ENCODE data around the gene OPALIN.

The OPALIN gene

GRCh38 chr10:96358851-96359540, at the start of gene OPALIN:
TSS of gene OPALIN (minus strand) at chr10:96359002. CDS start at chr10:96358896, 106 bp downstream.
- no peak for DNase-seq (ENCODE audit: low read depth in 2 of 2, low spot score in 1 of 2)

- no peak for DNase-seq (ENCODE audit: low read depth in 2 of 2, low spot score in 1 of 2)
These were observed 49.4 kb upstream of the OPALIN start for GRCh38 chr10:96408201-96408600.

GRCh38 chr10:96407560-96408069, 48.8 kb upstream of the OPALIN start:
- DNase-seq (ENCODE audit: low read depth in 2 of 2, low spot score in 1 of 2), result no peak

DNA sequence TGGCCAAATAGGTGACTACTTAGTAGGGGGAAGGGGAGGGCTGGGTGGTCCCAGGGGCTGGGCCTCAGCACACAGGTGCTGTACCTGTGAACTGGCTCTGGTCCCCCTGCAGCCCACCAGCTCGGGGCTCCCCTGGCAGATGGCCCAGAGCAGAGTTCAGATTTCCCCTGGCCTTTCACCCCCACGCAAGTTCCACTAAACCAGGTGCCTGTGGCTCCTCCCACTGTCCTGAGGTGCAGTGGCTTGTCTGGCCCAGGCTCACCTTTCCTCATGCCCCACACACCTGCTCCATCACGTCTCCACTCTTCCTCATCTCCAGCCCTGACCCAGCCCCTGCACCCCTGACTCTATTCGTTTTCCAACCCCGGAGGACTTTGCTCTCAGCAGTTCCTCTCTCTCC, 47.3 kb upstream of the OPALIN start:
- no peak for DNase-seq (ENCODE audit: low read depth in 2 of 2, low spot score in 1 of 2)

DNA sequence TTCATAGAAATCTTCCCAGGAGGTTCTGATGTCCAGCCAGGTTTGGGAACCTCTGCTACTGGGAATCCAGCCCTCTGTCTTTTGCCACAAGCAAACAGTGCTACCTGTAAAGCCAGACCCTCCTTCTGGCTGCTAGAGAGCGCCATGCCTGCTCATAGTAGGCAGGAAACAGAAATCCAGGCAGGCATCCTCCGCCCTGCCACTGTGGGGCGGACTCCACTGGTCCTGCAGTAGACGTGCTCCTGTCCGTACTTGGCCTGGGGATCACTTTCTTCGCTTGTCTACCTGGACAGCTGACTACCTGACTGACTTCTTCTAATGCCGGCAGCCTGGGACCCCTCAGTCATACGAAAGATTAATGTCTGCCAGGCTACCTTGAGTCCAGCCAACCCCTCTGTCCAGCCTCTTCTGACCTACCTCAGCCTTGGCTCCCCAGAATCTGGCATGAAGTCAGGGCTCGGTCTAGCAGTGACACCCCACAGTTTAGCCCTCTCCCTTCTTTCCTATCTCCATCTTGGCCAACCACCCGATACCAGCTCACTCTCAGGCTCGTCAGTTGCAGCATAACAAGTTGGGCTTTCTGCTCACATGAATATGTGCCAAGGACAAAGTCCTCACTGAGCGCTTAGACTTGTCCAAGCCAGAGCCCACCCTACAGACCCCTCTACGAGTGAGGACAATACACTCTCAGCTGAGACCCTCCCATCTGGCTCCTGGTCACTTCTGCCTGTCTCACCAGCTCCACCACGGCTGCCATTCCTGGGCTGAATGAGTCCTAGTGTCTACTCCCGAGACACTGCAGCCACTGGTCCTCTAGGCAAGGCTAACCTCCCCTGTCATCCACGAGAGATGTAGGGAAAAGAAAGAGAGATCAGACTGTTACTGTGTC, 43.9 kb upstream of the OPALIN start:
- DNase-seq (ENCODE audit: low read depth in 2 of 2, low spot score in 1 of 2), result no peak

- no peak for DNase-seq (ENCODE audit: low read depth in 2 of 2, low spot score in 1 of 2)
These were observed 42.2 kb upstream of the OPALIN start for GRCh38 chr10:96401036-96401435.

- DNase-seq (ENCODE audit: low read depth in 2 of 2, low spot score in 1 of 2), result no peak
These were observed 41.7 kb upstream of the OPALIN start for GRCh38 chr10:96400465-96400864.

GRCh38 chr10:96397902-96398301, 39.1 kb upstream of the OPALIN start:
- DNase-seq (ENCODE audit: low read depth in 2 of 2, low spot score in 1 of 2), result no peak

- peak; percentile 7 to 17 for DNase-seq (ENCODE audit: low read depth in 2 of 2, low spot score in 1 of 2)
These were observed 37.4 kb upstream of the OPALIN start for GRCh38 chr10:96395931-96396877.

GRCh38 chr10:96390460-96390864, 31.7 kb upstream of the OPALIN start:
- no peak for DNase-seq (ENCODE audit: low read depth in 2 of 2, low spot score in 1 of 2)

GRCh38 chr10:96389785-96390184, 31.0 kb upstream of the OPALIN start:
- DNase-seq (ENCODE audit: low read depth in 2 of 2, low spot score in 1 of 2), result no peak

- no peak for DNase-seq (ENCODE audit: low read depth in 2 of 2, low spot score in 1 of 2)
These were observed 28.8 kb upstream of the OPALIN start for GRCh38 chr10:96387601-96388000.

DNA sequence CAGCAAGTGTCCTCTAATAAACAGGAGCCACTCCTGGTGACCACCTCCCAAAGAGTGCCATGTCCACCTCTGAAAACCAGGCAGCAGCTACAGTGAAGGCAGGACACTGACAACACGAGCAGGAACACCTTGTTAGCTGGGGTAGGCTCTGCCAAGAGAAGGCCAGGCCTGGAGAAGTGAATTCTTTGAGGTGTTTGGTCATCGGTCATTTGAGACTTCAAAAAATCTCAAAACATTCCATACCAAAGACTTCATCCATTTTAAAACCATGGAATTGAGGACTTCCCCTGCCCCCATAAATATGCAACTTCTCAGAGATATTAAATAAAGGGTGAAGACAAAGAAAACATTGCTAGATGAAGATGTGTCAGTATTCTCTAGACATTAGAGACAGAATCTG, 28.4 kb upstream of the OPALIN start:
- DNase-seq (ENCODE audit: low read depth in 2 of 2, low spot score in 1 of 2), result no peak

DNA sequence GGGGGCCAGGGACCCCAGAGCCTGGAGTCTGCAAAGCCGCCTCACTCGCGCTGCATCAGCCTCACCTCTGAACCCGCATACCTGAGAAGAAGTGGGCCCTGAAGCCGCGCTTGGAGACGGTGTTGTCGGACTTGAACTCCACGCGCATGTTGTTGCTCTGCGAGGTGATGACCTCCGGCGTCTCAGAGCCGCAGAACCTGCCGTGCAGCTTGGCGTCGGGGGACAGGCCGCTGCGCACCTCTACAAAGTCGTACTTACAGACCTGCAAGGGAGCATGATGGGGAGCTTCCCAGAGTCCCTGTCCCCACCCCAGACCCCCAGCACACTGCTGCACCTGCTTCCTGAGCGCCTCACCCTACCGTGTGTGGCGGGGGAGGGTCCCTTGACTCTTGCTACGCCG, 25.7 kb upstream of the OPALIN start:
- no peak for DNase-seq (ENCODE audit: low read depth in 2 of 2, low spot score in 1 of 2)

DNA sequence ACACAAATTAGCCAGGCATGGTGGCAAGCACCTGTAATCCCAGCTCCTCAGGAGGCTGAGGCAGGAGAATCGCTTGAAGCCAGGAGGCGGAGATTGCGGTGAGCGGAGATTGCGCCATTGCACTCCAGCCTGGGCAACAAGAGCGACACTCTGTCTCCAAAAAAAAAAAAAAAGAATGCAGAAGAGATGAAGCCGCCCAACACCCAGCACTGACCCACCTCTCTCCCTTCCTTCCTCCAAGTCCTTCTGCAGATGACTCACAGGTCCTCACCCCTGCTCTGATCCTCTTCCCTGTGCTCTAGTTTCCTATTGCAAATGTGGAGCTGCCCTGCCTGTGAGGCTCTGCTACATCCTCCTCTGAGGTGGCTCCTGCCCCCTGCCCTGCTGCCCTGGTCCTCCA, 22.0 kb upstream of the OPALIN start:
- no peak for DNase-seq (ENCODE audit: low read depth in 2 of 2, low spot score in 1 of 2)

GRCh38 chr10:96379758-96380157, 21.0 kb upstream of the OPALIN start:
- no peak for DNase-seq (ENCODE audit: low read depth in 2 of 2, low spot score in 1 of 2)

GRCh38 chr10:96378741-96379140, 19.9 kb upstream of the OPALIN start:
- DNase-seq (ENCODE audit: low read depth in 2 of 2, low spot score in 1 of 2), result no peak

GRCh38 chr10:96377816-96378294, 19.1 kb upstream of the OPALIN start:
- DNase-seq (ENCODE audit: low read depth in 2 of 2, low spot score in 1 of 2), result no peak

GRCh38 chr10:96376483-96376882, 17.7 kb upstream of the OPALIN start:
- DNase-seq (ENCODE audit: low read depth in 2 of 2, low spot score in 1 of 2), result no peak

- DNase-seq (ENCODE audit: low read depth in 2 of 2, low spot score in 1 of 2), result peak; percentile 14 to 39
These were observed 16.4 kb upstream of the OPALIN start for GRCh38 chr10:96374985-96375830.
